SU-DHL-6 (cell line): ENCODE measurements around the gene NAT16.

Source experiments
- H2AFZ ChIP-seq: fragments of 200-600 bp; sonication (generic); 2 replicates; pipeline ENCODE4 v1.6.1; 2014; ENCODE audit warnings: low read depth, mild to moderate bottlenecking, moderate library complexity, mixed read lengths, antibody characterized with exemption, low read length; ENCODE audit not compliant: severe bottlenecking
- H3F3A ChIP-seq: fragments of 200-600 bp; shearing (Covaris generic); 2 replicates; pipeline ENCODE4 v1.6.0; 2016; ENCODE audit warnings: antibody characterized with exemption, mild to moderate bottlenecking; ENCODE audit not compliant: insufficient read depth
- H3K27ac ChIP-seq: fragments of 200-600 bp; sonication (generic); 2 replicates; pipeline ENCODE4 v1.5.1; 2016; ENCODE audit warnings: low read depth, mild to moderate bottlenecking, low read length, moderate library complexity, mixed read lengths
- H3K27me3 ChIP-seq: fragments of 200-600 bp; sonication (generic), shearing (Covaris generic); 2 replicates; pipeline ENCODE4 v1.6.0; 2014; ENCODE audit warnings: mild to moderate bottlenecking, low read length
- H3K36me3 ChIP-seq: fragments of 200-600 bp; sonication (generic); 2 replicates; pipeline ENCODE4 v1.6.1; 2014; ENCODE audit warnings: mild to moderate bottlenecking, low read length, mixed read lengths
- H3K4me2 ChIP-seq: fragments of 300-600, 200-600 bp; shearing (Covaris generic), sonication (generic); 2 replicates; pipeline ENCODE4 v1.6.0; 2014; ENCODE audit warnings: low read length, low read depth, mild to moderate bottlenecking; ENCODE audit not compliant: poor library complexity, severe bottlenecking
- H3K4me3 ChIP-seq: fragments of 200-600 bp; sonication (generic); 2 replicates; pipeline ENCODE4 v1.5.1; 2014; ENCODE audit warnings: antibody characterized with exemption, low read length, mild to moderate bottlenecking, mixed read lengths; ENCODE audit not compliant: insufficient read depth, poor library complexity, severe bottlenecking
- H3K79me2 ChIP-seq: fragments of 200-600 bp; sonication (generic); 2 replicates; pipeline ENCODE4 v1.6.1; 2014; ENCODE audit warnings: mild to moderate bottlenecking, low read length, moderate library complexity; ENCODE audit not compliant: insufficient read depth
- H3K9ac ChIP-seq: fragments of 200-600 bp; sonication (generic); 2 replicates; pipeline ENCODE4 v1.7.0; 2014; ENCODE audit warnings: mild to moderate bottlenecking, low read length
- H3K9me2 ChIP-seq: fragments of 200-600 bp; sonication (generic); replicated peaks from 2 replicates; pipeline ENCODE4 v1.6.1; 2014; ENCODE audit warnings: low read length; ENCODE audit not compliant: insufficient read depth
- H3K9me3 ChIP-seq: fragments of 200-600 bp; sonication (generic); 2 replicates; pipeline ENCODE4 v1.6.1; 2014; ENCODE audit warnings: low read length, mixed read lengths; ENCODE audit not compliant: insufficient read depth
- H4K20me1 ChIP-seq: fragments of 200-600 bp; sonication (generic); 2 replicates; pipeline ENCODE4 v1.6.1; 2014; ENCODE audit warnings: low read depth, mild to moderate bottlenecking, antibody characterized with exemption, low read length, moderate library complexity, mixed read lengths
- CTCF ChIP-seq: fragments of 200-600 bp; sonication (generic); IDR thresholded peaks from one replicate; pipeline ENCODE4 v1.5.1; 2017; ENCODE audit warnings: antibody characterized with exemption, mild to moderate bottlenecking, low read length, moderate library complexity; ENCODE audit not compliant: insufficient read depth, poor library complexity, severe bottlenecking
- EZH2phosphoT487 ChIP-seq: fragments of 200-600 bp; sonication (generic), shearing (Covaris generic); conservative IDR thresholded peaks from 2 replicates; pipeline ENCODE4 v1.6.1; 2018; ENCODE audit warnings: mild to moderate bottlenecking, antibody characterized with exemption, low read length, moderate library complexity, mixed read lengths

The NAT16 gene

GRCh38 chr7:101216001-101216859, 36.1 kb upstream of the NAT16 start:
- no peaks in the 10 kb centered on the region for H3F3A ChIP-seq
- H3K27me3 ChIP-seq: no peaks in the 10 kb centered on the region
- H3K4me2 ChIP-seq: peak overlapping the region; percentile 81
- H3K79me2 ChIP-seq: peaks cover 9% of the 10 kb centered on the region
- peak overlapping the region; percentile 86 for H2AFZ ChIP-seq
- H4K20me1 ChIP-seq: no peaks in the 10 kb centered on the region
- no peaks in the 10 kb centered on the region for H3K36me3 ChIP-seq
- H3K27ac ChIP-seq: no peak overlapping the region
- no peaks in the 10 kb centered on the region for H3K9me2 ChIP-seq
- peak overlapping the region; percentile 70 for H3K9ac ChIP-seq
- H3K9me3 ChIP-seq: no peaks in the 10 kb centered on the region
- peak overlapping the region; percentile 72 for H3K4me3 ChIP-seq
- TF ChIP-seq EZH2phosphoT487 (no peak), CTCF (no peak)

- no peak overlapping the region for H3K4me3 ChIP-seq
- no peaks in the 10 kb centered on the region for H3K36me3 ChIP-seq
- H4K20me1 ChIP-seq: no peaks in the 10 kb centered on the region
- no peak overlapping the region for H3K27ac ChIP-seq
- H3K9me3 ChIP-seq: no peaks in the 10 kb centered on the region
- H3K9ac ChIP-seq: no peak overlapping the region
- no peaks in the 10 kb centered on the region for H3K27me3 ChIP-seq
- no peak overlapping the region for H2AFZ ChIP-seq
- H3K9me2 ChIP-seq: no peaks in the 10 kb centered on the region
- H3F3A ChIP-seq: no peaks in the 10 kb centered on the region
- TF ChIP-seq CTCF: no peak
- no peak for TF ChIP-seq EZH2phosphoT487
- no peaks in the 10 kb centered on the region for H3K79me2 ChIP-seq
- H3K4me2 ChIP-seq: no peak overlapping the region
These were observed 31.9 kb upstream of the NAT16 start for GRCh38 chr7:101212014-101212413.

GRCh38 chr7:101211501-101211900, 31.4 kb upstream of the NAT16 start:
- Histone ChIP-seq H3K9me2 (no peaks in the 10 kb centered on the region), H3K36me3 (no peaks in the 10 kb centered on the region), H3K79me2 (no peaks in the 10 kb centered on the region), H3F3A (no peaks in the 10 kb centered on the region), H3K9me3 (no peaks in the 10 kb centered on the region), H3K27me3 (no peaks in the 10 kb centered on the region), H3K27ac (no peak overlapping the region), H3K4me2 (no peak overlapping the region), H3K4me3 (no peak overlapping the region), H4K20me1 (no peaks in the 10 kb centered on the region), H2AFZ (no peak overlapping the region), H3K9ac (no peak overlapping the region)
- TF ChIP-seq EZH2phosphoT487: no peak

- no peak overlapping the region for H3K9ac ChIP-seq
- H3F3A ChIP-seq: no peaks in the 10 kb centered on the region
- no peaks in the 10 kb centered on the region for H3K9me2 ChIP-seq
- H2AFZ ChIP-seq: no peak overlapping the region
- no peaks in the 10 kb centered on the region for H3K27me3 ChIP-seq
- H3K4me2 ChIP-seq: no peak overlapping the region
- TF ChIP-seq EZH2phosphoT487 (no peak), CTCF (no peak)
- no peak overlapping the region for H3K4me3 ChIP-seq
- H3K79me2 ChIP-seq: no peaks in the 10 kb centered on the region
- no peaks in the 10 kb centered on the region for H3K9me3 ChIP-seq
- H3K27ac ChIP-seq: no peak overlapping the region
- no peaks in the 10 kb centered on the region for H4K20me1 ChIP-seq
- H3K36me3 ChIP-seq: no peaks in the 10 kb centered on the region
These were observed 30.1 kb upstream of the NAT16 start for GRCh38 chr7:101210143-101210542.
